Left ventricle myocardium inferior (tissue), 1 donor: ENCODE data around the gene RFTN1. TPM values are rescaled to one million over a fixed set of nuclear protein-coding genes. Genes with fewer than 3 reads are reported as not detected.
A peak's percentile ranks its signal among the peaks of the same experiment; 100 is the strongest.

ENCODE experiments used
- DNase-seq: peaks from one replicate; pipeline ENCODE4 v3.0.0-alpha.2; 2020
- H3K27ac ChIP-seq: fragments of 200-600 bp; replicated peaks from 2 replicates; pipeline ENCODE4 v1.8.0; 2021
- H3K27me3 ChIP-seq: fragments of 200-600 bp; 2 replicates; pipeline ENCODE4 v1.8.0; 2021; ENCODE audit warnings: low read depth
- H3K36me3 ChIP-seq: fragments of 200-600 bp; 2 replicates; pipeline ENCODE4 v1.8.0; 2021
- H3K4me1 ChIP-seq: fragments of 200-600 bp; 2 replicates; pipeline ENCODE4 v1.8.0; 2021
- H3K4me3 ChIP-seq: fragments of 200-600 bp; 2 replicates; pipeline ENCODE4 v1.8.0; 2021; ENCODE audit warnings: mild to moderate bottlenecking, moderate library complexity
- H3K9me3 ChIP-seq: fragments of 200-600 bp; replicated peaks from 2 replicates; pipeline ENCODE4 v1.8.0; 2021
- CTCF ChIP-seq: fragments of 200-600 bp; IDR thresholded peaks from 2 replicates; pipeline ENCODE4 v1.8.0; 2021; ENCODE audit warnings: antibody characterized with exemption, mild to moderate bottlenecking, borderline replicate concordance
- intact Hi-C: fragments of 100-400 bp; cut with micrococcal nuclease; formaldehyde crosslinking; loops from one replicate; pipeline ENCODE4 v1.11.0; 2022
- total RNA-seq: library from RNA; stranded (reverse); fragmentation: NEBNext Ultra II Directional; extraction: Animal tissue kit (Norgen Biotek cat#: 25700); gene quantifications from one replicate; pipeline ENCODE4 v1.2.1, GENCODE V29; 2021
- donor health status: DM: no; HTN: yes; CAD: no; lungs with severe emphysema.

Gene RFTN1
- total RNA-seq, 1 donor from 2014 or later, result 22.9 TPM

- no peak for DNase-seq
- Histone ChIP-seq H3K27me3 (no peaks in the 10 kb centered on the region), H3K4me3 (no peak overlapping the region), H3K36me3 (peaks cover 12% of the 10 kb centered on the region), H3K27ac (no peak overlapping the region), H3K9me3 (no peaks in the 10 kb centered on the region), H3K4me1 (peaks cover 31% of the 10 kb centered on the region)
- TF ChIP-seq CTCF, result no peak
- intact Hi-C loops, result no loop called here
These were observed 104.5 kb downstream of the RFTN1 start for GRCh38 chr3:16409032-16409431.

- no peaks in the 10 kb centered on the region for H3K9me3 ChIP-seq
- H3K4me1 ChIP-seq, result peaks cover 35% of the 10 kb centered on the region
- no peak for TF ChIP-seq CTCF
- peaks cover 12% of the 10 kb centered on the region for H3K36me3 ChIP-seq
- DNase-seq, result no peak
- no peaks in the 10 kb centered on the region for H3K27me3 ChIP-seq
- H3K27ac ChIP-seq, result peak overlapping the region; percentile 32
- intact Hi-C loops, result no loop called here
- H3K4me3 ChIP-seq, result no peak overlapping the region
These were observed 106.1 kb downstream of the RFTN1 start for GRCh38 chr3:16407366-16407765.

GRCh38 chr3:16406579-16406978, 106.9 kb downstream of the RFTN1 start:
- H3K9me3 ChIP-seq, result no peaks in the 10 kb centered on the region
- TF ChIP-seq CTCF, result no peak
- no peaks in the 10 kb centered on the region for H3K27me3 ChIP-seq
- peaks cover 35% of the 10 kb centered on the region for H3K4me1 ChIP-seq
- peak overlapping the region; percentile 32 for H3K27ac ChIP-seq
- intact Hi-C loops, result no loop called here
- peaks cover 12% of the 10 kb centered on the region for H3K36me3 ChIP-seq
- no peak overlapping the region for H3K4me3 ChIP-seq
- no peak for DNase-seq

GRCh38 chr3:16406166-16406565, 107.3 kb downstream of the RFTN1 start:
- Histone ChIP-seq H3K36me3 (peaks cover 12% of the 10 kb centered on the region), H3K9me3 (no peaks in the 10 kb centered on the region), H3K27ac (no peak overlapping the region), H3K4me1 (peaks cover 35% of the 10 kb centered on the region), H3K4me3 (no peak overlapping the region), H3K27me3 (no peaks in the 10 kb centered on the region)
- no peak for DNase-seq
- intact Hi-C loops, result no loop called here
- TF ChIP-seq CTCF, result no peak

GRCh38 chr3:16404349-16404895, 109.1 kb downstream of the RFTN1 start:
- intact Hi-C loops, result no loop called here
- peaks cover 12% of the 10 kb centered on the region for H3K36me3 ChIP-seq
- no peak for DNase-seq
- H3K27ac ChIP-seq, result peak overlapping the region; percentile 30
- H3K4me1 ChIP-seq, result peaks cover 44% of the 10 kb centered on the region
- TF ChIP-seq CTCF, result no peak
- no peaks in the 10 kb centered on the region for H3K9me3 ChIP-seq
- no peaks in the 10 kb centered on the region for H3K27me3 ChIP-seq
- H3K4me3 ChIP-seq, result no peak overlapping the region
